HG02623 (cell line): ENCODE results near the gene FAM47C.
A peak's percentile ranks its signal among the peaks of the same experiment; 100 is the strongest.
"Not testable (repeated sequence)": the region's sequence is repeated elsewhere in the genome, so short reads cannot be mapped to it uniquely, and the experiment has no call there.

Experiments
- ATAC-seq: cut with Tn5 transposase; IDR thresholded peaks from one replicate; pipeline ENCODE4 v1.9.1; 2021; ENCODE audit warnings: moderate library complexity; ENCODE audit not compliant: unreplicated experiment

The FAM47C gene

GRCh38 chrX:37008182-37008581 is at the start of gene FAM47C:
Gene FAM47C (plus strand): TSS chrX:37008366. CDS start chrX:37008411, 45 bp downstream.
- ATAC-seq, result not testable (repeated sequence)

GRCh38 chrX:36961590-36961989 is 46.6 kb upstream of the FAM47C start:
- ATAC-seq, result no peak

- no peak for ATAC-seq
These were observed 44.9 kb upstream of the FAM47C start for GRCh38 chrX:36963069-36963808.

GRCh38 chrX:36963852-36964251 is 44.3 kb upstream of the FAM47C start:
- ATAC-seq, result no peak

GRCh38 chrX:36973575-36973974 is 34.6 kb upstream of the FAM47C start:
- ATAC-seq, result no peak

GRCh38 chrX:36974911-36975310 is 33.3 kb upstream of the FAM47C start:
- ATAC-seq, result no peak

- ATAC-seq, result no peak
These were observed 29.3 kb upstream of the FAM47C start for GRCh38 chrX:36978886-36979285.

GRCh38 chrX:36983831-36984230 is 24.3 kb upstream of the FAM47C start:
- no peak for ATAC-seq

GRCh38 chrX:36985416-36986209 is 22.6 kb upstream of the FAM47C start:
- ATAC-seq, result not testable (repeated sequence)

GRCh38 chrX:36986231-36986630 is 21.9 kb upstream of the FAM47C start:
- ATAC-seq, result no peak

GRCh38 chrX:36987212-36987611 is 21.0 kb upstream of the FAM47C start:
- not testable (repeated sequence) for ATAC-seq

GRCh38 chrX:37000140-37000539 is 8.0 kb upstream of the FAM47C start:
- ATAC-seq, result no peak

GRCh38 chrX:37010496-37010895 is 2.3 kb downstream of the FAM47C start:
- no peak for ATAC-seq

- ATAC-seq, result not testable (repeated sequence)
These were observed 26.1 kb downstream of the FAM47C start for GRCh38 chrX:37034260-37034659.

GRCh38 chrX:37036674-37037220 is 28.6 kb downstream of the FAM47C start:
- not testable (repeated sequence) for ATAC-seq

- not testable (repeated sequence) for ATAC-seq
These were observed 30.6 kb downstream of the FAM47C start for GRCh38 chrX:37038814-37039213.

- ATAC-seq, result not testable (repeated sequence)
These were observed 35.1 kb downstream of the FAM47C start for GRCh38 chrX:37042956-37043885.

GRCh38 chrX:37047776-37048175 is 39.6 kb downstream of the FAM47C start:
- no peak for ATAC-seq

GRCh38 chrX:37057572-37057971 is 49.4 kb downstream of the FAM47C start:
- ATAC-seq, result not testable (repeated sequence)

- peak; percentile 83 for ATAC-seq
These were observed 52.8 kb downstream of the FAM47C start for GRCh38 chrX:37060999-37061398.
